ENCODE results near the gene NRXN3. TPM values are rescaled to one million over a fixed set of nuclear protein-coding genes. Genes with fewer than 3 reads are reported as not detected.

The NRXN3 gene
- total and polyA plus RNA-seq, 4 donors = 0.07 to 1.2 (median 0.23) TPM

DNA sequence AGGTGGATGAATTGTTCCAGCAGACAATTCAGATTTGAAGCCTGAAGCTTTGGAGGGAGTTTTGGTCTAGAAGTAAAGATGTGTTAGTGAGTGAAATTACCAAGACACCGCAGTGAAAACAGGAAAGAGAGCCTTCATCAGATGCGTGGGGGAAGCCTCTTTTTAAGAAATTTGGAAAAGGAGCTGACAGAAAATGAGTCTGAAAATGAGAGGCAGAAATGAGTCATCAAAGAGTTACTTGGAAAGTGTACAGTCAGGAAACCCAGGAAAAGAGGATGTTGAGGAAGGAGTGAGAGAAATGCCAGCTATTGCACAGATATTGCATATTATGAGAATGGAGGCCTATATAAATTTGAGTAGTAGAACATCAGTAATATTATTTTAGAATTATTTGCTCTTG lies 520.7 kb downstream of the NRXN3 start:
- Histone ChIP-seq H3K9me3 (ENCODE audit: control insufficient read depth in 4 of 4, low read length in 3 of 4) (no peaks in the 10 kb centered on the region), H3K36me3 (ENCODE audit: control insufficient read depth in 4 of 4, insufficient read depth in 3 of 4, low read depth in 1 of 4, low read length in 3 of 4) (no peaks in the 10 kb centered on the region), H3K4me1 (ENCODE audit: control insufficient read depth in 4 of 4, insufficient read depth in 4 of 4, low read length in 3 of 4) (no peaks in the 10 kb centered on the region), H3K9ac (ENCODE audit: low read depth in 1 of 2, low read length in 2 of 2) (no peak overlapping the region), H3K4me3 (ENCODE audit: low read depth in 1 of 3, low read length in 3 of 3) (no peak overlapping the region), H3K27ac (ENCODE audit: low read depth in 1 of 2, low read length in 2 of 2) (no peak overlapping the region), H3K27me3 (ENCODE audit: control insufficient read depth in 4 of 4, insufficient read depth in 4 of 4, low read length in 3 of 4) (no peaks in the 10 kb centered on the region)
- TF ChIP-seq TAF1 (conservative IDR thresholded peaks at IDR 0.05) = no peak
- no peak for TF ChIP-seq RAD21 (IDR thresholded peaks at IDR 0.05)
- TF ChIP-seq SP1 (IDR thresholded peaks at IDR 0.05) = no peak
- WGBS = 74% methylated on average over 2 of the region's 2 CpGs
- no peak for DNase-seq (ENCODE audit: low spot score)

- 18% methylated on average over 2 of the region's 2 CpGs for WGBS
- no peaks in the 10 kb centered on the region for H3K4me1 ChIP-seq (ENCODE audit: control insufficient read depth in 4 of 4, insufficient read depth in 4 of 4, low read length in 3 of 4)
- H3K27me3 ChIP-seq (ENCODE audit: control insufficient read depth in 4 of 4, insufficient read depth in 4 of 4, low read length in 3 of 4) = peaks cover 0 to 2% (median 1%) of the 10 kb centered on the region in 4 donors
- H3K27ac ChIP-seq (ENCODE audit: low read depth in 1 of 2, low read length in 2 of 2) = no peak overlapping the region
- DNase-seq (ENCODE audit: low spot score) = no peak
- H3K36me3 ChIP-seq (ENCODE audit: control insufficient read depth in 4 of 4, insufficient read depth in 3 of 4, low read depth in 1 of 4, low read length in 3 of 4) = no peaks in the 10 kb centered on the region
- no peaks in the 10 kb centered on the region for H3K9me3 ChIP-seq (ENCODE audit: control insufficient read depth in 4 of 4, low read length in 3 of 4)
- no peak overlapping the region for H3K9ac ChIP-seq (ENCODE audit: low read depth in 1 of 2, low read length in 2 of 2)
- no peak overlapping the region for H3K4me3 ChIP-seq (ENCODE audit: low read depth in 1 of 3, low read length in 3 of 3)
- TF ChIP-seq EGR1 (IDR thresholded peaks at IDR 0.05; ENCODE audit: low read depth in 2 of 2) = no peak
- TF ChIP-seq, protein P1, sequence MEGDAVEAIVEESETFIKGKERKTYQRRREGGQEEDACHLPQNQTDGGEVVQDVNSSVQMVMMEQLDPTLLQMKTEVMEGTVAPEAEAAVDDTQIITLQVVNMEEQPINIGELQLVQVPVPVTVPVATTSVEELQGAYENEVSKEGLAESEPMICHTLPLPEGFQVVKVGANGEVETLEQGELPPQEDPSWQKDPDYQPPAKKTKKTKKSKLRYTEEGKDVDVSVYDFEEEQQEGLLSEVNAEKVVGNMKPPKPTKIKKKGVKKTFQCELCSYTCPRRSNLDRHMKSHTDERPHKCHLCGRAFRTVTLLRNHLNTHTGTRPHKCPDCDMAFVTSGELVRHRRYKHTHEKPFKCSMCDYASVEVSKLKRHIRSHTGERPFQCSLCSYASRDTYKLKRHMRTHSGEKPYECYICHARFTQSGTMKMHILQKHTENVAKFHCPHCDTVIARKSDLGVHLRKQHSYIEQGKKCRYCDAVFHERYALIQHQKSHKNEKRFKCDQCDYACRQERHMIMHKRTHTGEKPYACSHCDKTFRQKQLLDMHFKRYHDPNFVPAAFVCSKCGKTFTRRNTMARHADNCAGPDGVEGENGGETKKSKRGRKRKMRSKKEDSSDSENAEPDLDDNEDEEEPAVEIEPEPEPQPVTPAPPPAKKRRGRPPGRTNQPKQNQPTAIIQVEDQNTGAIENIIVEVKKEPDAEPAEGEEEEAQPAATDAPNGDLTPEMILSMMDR (IDR thresholded peaks at IDR 0.05; ENCODE audit: low read depth, low read length, missing input control) = peak; percentile 42
- TF ChIP-seq RAD21 (IDR thresholded peaks at IDR 0.05) = peak; percentile 58 to 65
Observed at GRCh38 chr14:78697341-78697740, 527.2 kb downstream of the NRXN3 start.

DNA sequence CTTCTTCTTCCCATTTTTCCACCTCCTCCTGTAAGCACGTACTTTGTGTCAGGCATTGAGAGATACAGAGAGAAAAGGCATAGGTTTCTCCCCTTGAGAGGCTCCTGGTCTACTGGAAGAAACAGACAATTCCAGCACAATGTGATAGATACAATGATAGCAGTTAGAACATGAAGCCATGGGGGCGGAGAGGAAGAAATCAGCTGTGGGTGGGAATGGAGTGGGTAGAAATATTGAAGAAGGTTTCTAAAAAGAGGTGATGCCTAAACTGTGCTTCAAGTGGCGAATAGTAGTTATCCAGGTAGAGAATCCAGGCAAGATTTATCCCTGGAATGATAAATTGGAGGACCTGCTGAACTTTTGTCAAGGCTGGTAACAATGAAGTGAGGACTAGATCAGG lies 528.8 kb downstream of the NRXN3 start:
- TF ChIP-seq, protein P2, sequence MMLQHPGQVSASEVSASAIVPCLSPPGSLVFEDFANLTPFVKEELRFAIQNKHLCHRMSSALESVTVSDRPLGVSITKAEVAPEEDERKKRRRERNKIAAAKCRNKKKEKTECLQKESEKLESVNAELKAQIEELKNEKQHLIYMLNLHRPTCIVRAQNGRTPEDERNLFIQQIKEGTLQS (IDR thresholded peaks at IDR 0.05) = no peak
- TF ChIP-seq FOXA1 (IDR thresholded peaks at IDR 0.05) (no peak), NR2F2 (IDR thresholded peaks at IDR 0.05) (no peak), YY1 (IDR thresholded peaks at IDR 0.05) (no peak), TAF1 (conservative IDR thresholded peaks at IDR 0.05) (no peak), HNF4G (IDR thresholded peaks at IDR 0.05) (no peak), RXRA (IDR thresholded peaks at IDR 0.05) (no peak), JUND (IDR thresholded peaks at IDR 0.05) (no peak), HNF4A (conservative IDR thresholded peaks at IDR 0.05) (no peak), FOXA2 (IDR thresholded peaks at IDR 0.05) (no peak), EGR1 (IDR thresholded peaks at IDR 0.05; ENCODE audit: low read depth in 2 of 2) (no peak), GABPA (IDR thresholded peaks at IDR 0.05 in 1 of 2, conservative IDR thresholded peaks at IDR 0.05 in 1 of 2) (no peak), RAD21 (IDR thresholded peaks at IDR 0.05) (no peak)
- TF ChIP-seq, protein P3, sequence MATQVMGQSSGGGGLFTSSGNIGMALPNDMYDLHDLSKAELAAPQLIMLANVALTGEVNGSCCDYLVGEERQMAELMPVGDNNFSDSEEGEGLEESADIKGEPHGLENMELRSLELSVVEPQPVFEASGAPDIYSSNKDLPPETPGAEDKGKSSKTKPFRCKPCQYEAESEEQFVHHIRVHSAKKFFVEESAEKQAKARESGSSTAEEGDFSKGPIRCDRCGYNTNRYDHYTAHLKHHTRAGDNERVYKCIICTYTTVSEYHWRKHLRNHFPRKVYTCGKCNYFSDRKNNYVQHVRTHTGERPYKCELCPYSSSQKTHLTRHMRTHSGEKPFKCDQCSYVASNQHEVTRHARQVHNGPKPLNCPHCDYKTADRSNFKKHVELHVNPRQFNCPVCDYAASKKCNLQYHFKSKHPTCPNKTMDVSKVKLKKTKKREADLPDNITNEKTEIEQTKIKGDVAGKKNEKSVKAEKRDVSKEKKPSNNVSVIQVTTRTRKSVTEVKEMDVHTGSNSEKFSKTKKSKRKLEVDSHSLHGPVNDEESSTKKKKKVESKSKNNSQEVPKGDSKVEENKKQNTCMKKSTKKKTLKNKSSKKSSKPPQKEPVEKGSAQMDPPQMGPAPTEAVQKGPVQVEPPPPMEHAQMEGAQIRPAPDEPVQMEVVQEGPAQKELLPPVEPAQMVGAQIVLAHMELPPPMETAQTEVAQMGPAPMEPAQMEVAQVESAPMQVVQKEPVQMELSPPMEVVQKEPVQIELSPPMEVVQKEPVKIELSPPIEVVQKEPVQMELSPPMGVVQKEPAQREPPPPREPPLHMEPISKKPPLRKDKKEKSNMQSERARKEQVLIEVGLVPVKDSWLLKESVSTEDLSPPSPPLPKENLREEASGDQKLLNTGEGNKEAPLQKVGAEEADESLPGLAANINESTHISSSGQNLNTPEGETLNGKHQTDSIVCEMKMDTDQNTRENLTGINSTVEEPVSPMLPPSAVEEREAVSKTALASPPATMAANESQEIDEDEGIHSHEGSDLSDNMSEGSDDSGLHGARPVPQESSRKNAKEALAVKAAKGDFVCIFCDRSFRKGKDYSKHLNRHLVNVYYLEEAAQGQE (IDR thresholded peaks at IDR 0.05) = no peak
- TF ChIP-seq, protein P1 (IDR thresholded peaks at IDR 0.05; ENCODE audit: low read depth, low read length, missing input control) = no peak
- Histone ChIP-seq H3K4me3 (ENCODE audit: low read depth in 1 of 3, low read length in 3 of 3) (no peak overlapping the region), H3K9ac (ENCODE audit: low read depth in 1 of 2, low read length in 2 of 2) (no peak overlapping the region), H3K4me1 (ENCODE audit: control insufficient read depth in 4 of 4, insufficient read depth in 4 of 4, low read length in 3 of 4) (no peaks in the 10 kb centered on the region), H3K27ac (ENCODE audit: low read depth in 1 of 2, low read length in 2 of 2) (no peak overlapping the region), H3K9me3 (ENCODE audit: control insufficient read depth in 4 of 4, low read length in 3 of 4) (no peaks in the 10 kb centered on the region), H3K27me3 (ENCODE audit: control insufficient read depth in 4 of 4, insufficient read depth in 4 of 4, low read length in 3 of 4) (peaks cover 0 to 2% (median 1%) of the 10 kb centered on the region in 4 donors), H3K36me3 (ENCODE audit: control insufficient read depth in 4 of 4, insufficient read depth in 3 of 4, low read depth in 1 of 4, low read length in 3 of 4) (no peaks in the 10 kb centered on the region)
- 55% methylated on average over 3 of the region's 3 CpGs for WGBS
- DNase-seq (ENCODE audit: low spot score) = no peak
